HUDEP-2 (cell line): ENCODE data around the gene RAB5B.

Source experiments
- DNase-seq, 76 experiments: peaks; one replicate each; lab custom pipeline; 2025; ENCODE audit not compliant: unreplicated experiment in 76 of 76; lab: John Stamatoyannopoulos, UW

The RAB5B gene

DNA sequence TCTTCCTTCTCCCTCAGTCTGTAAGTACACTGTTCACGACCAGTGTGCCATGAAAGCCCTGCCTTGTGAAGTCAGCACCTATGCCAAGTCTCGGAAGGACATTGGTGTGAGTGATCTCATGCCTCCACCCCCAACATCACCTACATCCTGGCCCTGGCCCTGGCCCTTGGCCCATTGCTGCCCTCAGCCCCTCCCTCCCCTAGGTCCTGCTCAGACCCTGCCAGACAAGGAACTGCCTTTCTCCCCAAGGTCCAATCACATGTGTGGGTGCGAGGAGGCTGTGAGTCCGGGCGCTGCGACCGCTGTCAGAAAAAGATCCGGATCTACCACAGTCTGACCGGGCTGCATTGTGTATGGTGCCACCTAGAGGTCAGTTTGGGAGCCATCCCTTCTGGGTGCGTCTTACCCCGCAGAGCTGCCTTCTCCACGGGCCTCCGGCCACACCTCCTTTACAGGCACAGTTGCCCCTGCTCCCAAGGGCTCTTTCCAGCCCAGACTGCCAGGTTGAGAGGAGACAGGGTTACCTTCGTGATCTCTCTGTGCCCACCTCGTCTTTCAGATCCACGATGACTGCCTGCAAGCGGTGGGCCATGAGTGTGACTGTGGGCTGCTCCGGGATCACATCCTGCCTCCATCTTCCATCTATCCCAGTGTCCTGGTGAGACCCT lies 33.7 kb upstream of the RAB5B start:
- peak in 71 of 76 experiments; percentile 20 to 90 (median 72) for DNase-seq

DNA sequence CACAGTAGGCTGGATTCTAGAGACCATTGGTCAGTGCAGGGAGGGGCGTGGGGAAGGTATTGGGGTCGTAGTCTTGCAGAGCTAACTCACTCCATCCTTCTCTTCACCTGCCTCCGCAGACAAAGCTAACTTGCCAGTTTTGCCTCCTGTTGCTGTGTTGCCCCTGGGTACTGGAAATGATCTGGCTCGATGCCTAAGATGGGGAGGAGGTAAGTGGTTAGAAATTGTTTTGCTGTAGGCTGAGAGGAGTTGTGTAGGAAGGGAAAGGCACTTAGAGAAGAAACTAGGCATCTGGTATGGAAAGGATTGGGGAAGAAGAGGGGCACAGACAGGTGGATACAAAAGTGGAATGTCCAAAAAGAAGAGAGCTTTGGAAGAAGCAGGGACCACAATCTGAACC lies 31.8 kb upstream of the RAB5B start:
- DNase-seq, result no peak

DNA sequence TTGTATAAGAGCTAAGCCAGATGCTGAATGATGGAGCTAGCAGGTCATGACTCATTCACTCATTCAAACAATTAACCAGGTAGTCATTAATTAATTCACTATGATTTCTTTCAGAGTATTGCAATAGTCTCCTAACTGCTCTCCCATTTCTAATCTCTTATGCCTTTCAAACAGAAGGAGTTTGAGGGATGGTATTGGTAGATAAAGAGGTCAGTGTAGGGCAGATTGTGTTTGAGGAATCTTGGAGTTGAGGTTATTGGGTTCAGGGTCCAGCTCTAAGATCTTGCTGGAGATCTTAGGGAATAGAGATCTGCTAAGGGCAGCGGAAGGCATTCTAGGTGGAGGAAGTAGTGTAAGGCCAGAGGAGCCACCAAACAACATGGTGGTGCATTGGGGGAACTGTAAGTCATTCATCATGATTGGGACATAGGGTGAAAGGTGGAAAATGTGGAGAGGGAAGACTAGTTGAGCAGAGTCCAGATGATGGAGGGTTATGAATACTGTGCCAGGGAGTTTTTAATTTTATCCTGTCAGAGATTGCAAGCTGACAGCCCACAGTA lies 31.2 kb upstream of the RAB5B start:
- DNase-seq, result peak in 1 of 76 experiments; percentile 3

DNA sequence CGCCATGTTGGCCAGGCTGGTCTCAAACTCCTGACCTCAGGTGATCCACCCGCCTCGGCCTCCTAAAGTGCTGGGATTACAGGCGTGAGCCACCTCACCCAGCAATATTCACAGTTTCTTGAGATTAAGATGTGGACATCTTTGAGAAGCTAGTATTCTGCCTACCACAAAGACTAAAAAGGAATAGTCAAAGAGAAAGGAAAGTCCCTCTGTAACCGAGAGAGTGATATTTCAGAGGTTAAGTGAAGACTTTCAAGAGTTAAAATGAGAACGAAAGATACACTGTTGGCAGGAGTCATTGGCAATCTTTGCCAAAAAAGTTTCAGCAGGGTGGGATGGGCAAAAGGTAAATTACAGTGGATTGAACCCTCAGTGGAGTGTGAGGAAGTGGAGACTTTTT lies 27.3 kb upstream of the RAB5B start:
- DNase-seq, result no peak

DNA sequence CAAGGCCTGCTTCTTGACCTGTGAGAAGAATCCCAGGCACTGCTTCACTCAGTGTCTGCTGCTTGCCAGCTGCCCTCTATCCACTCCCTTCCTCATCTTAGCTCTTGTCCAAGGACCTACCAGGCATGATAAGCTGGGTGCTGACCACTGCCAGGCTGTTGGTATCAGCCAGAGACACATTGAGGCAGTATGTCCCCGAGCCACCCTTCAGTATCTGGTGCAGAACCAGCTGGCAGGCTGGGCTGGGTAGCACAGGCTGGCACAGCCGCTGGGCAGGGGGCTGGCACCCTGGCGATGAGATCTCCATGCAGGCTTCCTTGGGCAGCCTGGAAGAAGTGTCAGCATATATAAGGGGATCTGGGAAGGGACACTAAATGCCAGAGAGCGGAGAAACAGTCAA lies 18.5 kb upstream of the RAB5B start:
- peak in 9 of 76 experiments; percentile 8 to 35 (median 14) for DNase-seq

DNA sequence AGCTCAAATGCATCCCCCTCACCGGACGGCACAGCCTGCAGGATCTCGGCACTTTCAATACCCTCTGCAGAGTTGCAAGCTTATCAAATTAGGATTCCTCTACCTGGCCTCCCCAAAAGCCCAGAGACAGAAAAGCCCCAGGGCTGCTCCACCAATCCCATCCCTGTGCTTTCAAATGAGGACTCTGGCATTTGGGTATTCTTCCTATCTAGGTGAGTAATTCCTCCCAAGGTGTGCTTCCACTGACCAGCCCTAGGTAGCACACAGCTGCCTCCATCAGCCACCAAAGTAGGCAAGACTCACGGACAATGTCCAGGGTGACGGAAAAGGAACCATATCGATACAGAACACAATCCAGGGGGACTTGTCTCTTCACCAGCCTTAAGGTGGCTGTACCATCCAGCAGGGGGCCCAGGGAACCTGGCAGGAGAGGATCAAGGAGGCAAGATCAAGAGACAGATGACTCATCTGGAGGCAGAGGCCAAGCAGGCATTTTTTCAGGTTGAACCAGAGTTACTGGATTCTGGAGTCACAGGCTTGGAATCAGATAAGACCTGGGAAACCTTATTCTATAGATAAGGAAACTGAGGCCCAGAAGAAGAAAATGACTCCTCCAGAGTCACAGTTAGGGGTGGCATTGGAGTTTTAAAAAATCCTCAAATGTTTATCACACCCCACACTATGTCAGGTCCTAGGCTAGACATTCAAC lies 17.9 kb upstream of the RAB5B start:
- peak in 47 of 76 experiments; percentile 4 to 59 (median 35) for DNase-seq

DNA sequence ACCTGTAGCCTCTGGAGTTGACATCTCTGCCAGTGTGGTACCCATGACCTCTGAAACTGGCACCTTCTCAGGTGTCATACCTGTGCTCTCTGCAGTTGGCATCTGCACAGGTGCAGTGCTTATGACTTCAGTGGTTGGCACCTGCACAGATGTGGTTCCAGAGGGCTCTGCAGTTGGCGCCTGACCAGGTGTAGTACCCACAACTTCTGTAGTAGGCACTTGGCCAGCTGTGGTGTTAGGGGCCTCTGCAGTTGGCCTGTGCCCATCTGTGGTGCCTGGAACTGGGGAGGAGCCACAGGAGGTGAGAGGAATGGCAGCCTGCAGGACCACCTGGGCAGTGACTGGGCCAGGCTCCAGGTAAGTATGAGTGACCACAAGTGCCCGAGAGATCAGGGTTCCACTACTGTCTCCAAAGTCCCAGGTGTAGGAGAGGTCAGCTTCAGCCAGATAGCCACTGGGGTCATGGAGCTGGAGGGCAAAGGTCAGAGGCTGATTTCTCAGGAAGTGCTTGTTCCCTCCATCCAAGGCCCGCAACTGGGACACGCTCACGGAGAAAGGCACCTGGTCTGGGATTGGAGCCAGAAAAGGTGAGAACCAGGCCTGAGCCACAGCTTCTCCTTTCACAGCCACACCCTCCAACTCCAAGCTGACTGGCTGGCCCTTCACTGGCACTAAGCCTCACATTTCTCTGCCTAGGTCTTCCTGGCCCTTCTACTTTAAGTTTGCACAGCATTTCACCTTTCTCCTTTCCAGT lies 16.6 kb upstream of the RAB5B start:
- no peak for DNase-seq

DNA sequence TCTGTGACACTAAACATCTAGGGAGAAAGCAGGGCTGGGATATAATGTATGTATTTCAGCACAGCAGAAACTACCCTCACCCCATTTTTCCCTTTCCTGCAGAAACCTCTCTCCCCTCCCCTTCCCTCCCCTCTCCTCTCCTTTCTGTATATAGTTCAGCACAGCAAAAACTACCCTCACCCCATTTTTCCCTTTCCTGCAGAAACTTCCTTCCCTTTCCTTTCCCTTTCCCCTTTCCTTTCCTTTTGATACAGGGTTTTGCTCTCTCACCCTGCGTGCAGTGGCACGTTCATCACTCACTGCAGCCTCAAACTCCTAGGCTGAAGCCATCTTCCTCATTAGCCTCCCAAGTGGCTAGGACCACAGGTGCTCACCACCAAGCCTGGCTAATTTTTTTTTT lies 10.1 kb upstream of the RAB5B start:
- DNase-seq, result no peak

DNA sequence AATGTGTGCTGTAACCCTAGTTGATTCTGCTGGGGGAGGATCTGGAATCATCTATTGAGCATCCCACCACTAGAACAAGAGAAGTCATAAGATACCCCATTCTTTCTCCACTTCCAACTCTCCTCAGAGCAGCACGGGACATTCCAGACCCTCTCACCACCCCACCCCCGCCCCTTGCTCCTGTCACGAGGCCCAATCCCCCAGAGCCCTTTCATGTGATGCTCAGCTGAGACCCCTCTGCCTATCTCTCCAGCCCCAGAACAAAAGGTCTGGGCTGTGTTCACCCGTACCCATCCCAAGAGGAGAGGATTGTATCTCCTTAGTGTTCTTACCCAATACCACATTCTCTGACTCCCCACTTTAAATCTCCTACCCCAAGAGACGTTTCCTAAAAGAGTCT lies 8.6 kb upstream of the RAB5B start:
- DNase-seq, result no peak

DNA sequence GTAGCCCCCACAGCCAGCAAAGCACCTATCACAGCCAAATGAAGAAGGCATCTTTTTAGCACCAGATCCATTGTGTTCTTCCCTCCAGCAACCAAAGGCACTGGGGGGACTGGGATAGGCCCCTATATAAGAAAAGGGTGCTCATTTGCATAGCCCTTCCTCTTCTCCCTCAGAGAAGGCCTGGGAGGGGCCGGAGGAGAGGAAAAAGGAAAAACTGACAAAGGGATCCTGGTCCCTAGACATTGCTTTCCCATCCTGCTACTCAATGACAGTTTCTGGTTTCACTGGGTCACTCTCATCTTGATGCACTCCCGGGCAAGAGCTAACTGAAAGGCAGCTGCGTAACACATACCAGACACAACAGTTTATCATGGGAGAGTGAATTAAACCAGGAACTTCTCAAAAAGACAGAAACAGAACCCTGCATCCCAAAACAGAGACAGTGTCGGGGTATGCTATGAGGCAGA lies 7.9 kb upstream of the RAB5B start, which contains the start of gene PMEL:
Gene PMEL, minus strand, starts transcription at position 102 of the 467 bp plus-strand sequence. Its CDS starts 31 bp downstream, at position 71.
- DNase-seq, result no peak

DNA sequence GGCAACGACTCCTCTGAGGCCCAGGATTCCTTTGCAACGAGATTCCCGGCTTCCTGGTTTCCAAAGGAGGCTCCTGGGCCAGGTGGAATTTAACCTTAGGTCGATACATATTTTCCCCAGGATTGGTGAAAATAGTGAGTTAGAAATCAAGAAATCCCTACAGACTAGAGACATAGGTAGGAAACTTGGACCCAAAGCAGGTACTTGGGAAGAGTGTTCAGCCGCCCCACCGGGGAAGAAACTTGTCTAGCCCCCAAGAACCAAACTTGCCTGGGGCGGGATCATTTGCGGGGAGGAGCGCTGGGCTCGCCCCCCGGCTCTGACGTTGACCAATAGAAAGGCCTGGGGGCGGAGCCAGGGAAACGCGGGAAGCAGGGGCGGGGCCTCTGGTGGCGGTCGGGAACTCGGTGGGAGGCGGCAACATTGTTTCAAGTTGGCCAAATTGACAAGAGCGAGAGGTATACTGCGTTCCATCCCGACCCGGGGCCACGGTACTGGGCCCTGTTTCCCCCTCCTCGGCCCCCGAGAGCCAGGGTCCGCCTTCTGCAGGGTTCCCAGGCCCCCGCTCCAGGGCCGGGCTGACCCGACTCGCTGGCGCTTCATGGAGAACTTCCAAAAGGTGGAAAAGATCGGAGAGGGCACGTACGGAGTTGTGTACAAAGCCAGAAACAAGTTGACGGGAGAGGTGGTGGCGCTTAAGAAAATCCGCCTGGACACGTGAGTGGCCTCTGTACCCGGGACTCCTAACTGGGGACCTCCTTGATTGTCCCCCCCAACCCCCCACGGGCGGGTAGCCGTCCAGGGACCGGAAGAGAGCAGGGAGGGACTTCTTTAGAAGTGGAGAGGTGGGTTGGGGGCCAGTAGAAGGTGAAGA lies 7.2 kb upstream of the RAB5B start, which contains the start of gene CDK2:
Gene CDK2, plus strand, starts transcription at position 423 of the 874 bp plus-strand sequence. Its CDS starts 179 bp downstream, at position 602.
- DNase-seq, result peak in 75 of 76 experiments; percentile 8 to 92 (median 83)

DNA sequence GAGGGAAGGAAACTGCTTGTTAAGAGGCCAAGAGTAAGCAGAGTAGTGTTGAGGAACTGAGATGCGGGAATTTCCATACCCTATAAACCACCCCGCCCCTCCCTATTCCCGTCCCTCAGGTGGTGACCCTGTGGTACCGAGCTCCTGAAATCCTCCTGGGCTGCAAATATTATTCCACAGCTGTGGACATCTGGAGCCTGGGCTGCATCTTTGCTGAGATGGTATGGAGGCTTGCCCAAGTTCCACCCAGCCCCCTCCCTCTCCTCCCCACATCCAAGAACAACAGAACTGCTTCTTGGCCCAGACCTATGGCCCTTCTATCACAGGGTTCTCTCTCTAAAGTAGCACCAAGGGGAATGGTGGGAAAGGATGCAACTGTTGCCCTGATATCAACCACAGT lies 4.5 kb upstream of the RAB5B start:
- DNase-seq, result no peak

DNA sequence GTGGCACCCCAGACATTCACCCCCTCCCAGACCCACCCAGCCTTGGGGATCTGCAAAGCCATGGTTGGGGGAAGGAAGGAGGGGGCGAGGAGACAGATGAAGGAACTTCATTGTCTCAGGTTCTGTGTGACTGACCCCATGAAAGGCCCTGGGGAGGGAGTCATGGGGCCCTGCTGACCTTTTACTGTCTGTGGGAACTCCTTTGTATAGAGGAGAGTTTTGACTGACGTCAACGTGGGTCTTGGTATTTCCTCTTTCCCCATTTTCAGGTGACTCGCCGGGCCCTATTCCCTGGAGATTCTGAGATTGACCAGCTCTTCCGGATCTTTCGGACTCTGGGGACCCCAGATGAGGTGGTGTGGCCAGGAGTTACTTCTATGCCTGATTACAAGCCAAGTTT lies 3.1 kb upstream of the RAB5B start:
- DNase-seq, result no peak

DNA sequence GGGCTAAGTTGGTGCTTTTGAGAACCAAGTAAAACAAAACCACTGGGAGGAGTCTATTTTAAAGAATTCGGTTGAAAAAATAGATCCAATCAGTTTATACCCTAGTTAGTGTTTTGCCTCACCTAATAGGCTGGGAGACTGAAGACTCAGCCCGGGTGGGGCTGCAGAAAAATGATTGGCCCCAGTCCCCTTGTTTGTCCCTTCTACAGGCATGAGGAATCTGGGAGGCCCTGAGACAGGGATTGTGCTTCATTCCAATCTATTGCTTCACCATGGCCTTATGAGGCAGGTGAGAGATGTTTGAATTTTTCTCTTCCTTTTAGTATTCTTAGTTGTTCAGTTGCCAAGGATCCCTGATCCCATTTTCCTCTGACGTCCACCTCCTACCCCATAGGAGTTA lies 1.8 kb upstream of the RAB5B start:
- peak in 4 of 76 experiments; percentile 4 to 22 (median 8) for DNase-seq

DNA sequence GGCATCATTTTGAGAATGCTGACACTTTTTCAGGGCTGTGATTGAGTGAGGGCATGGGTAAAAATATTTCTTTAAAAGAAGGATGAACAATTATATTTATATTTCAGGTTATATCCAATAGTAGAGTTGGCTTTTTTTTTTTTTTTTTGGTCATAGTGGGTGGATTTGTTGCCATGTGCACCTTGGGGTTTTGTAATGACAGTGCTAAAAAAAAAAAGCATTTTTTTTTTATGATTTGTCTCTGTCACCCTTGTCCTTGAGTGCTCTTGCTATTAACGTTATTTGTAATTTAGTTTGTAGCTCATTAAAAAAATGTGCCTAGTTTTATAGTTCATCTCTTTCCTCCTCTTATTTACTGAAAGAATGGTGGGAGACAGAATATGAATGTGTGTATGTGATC lies 1.4 kb upstream of the RAB5B start:
- DNase-seq, result no peak

DNA sequence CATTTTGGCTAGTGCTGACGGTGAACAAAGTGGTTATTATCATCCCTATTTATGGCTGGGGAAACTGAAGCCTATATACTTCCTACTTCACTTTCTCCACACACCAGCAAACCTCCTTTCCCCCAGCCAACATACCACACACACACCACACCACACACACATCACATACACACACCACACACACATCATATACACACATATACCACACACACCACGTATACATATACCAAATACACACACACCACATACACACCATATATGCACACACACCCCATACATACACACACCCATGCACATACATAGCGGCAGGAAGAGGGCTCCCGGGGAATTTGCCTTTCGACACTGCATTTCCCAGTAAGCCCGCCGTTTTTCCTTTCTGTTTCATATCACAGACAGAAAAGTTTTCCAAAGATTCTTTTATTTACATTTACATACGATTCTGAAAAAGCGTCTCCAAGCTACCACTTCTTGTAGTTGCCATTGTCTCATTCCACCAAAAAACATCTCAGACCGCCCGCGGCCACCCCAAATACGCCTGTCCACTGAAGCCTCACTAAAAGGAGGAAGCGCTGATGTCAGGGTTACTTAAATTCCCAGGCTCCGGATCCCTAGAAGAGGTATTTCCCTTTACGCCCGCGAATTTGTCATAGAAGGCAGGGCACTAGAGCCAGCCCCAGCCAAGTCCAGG lies 823 bp upstream of the RAB5B start:
- peak in 11 of 76 experiments; percentile 2 to 82 (median 27) for DNase-seq

DNA sequence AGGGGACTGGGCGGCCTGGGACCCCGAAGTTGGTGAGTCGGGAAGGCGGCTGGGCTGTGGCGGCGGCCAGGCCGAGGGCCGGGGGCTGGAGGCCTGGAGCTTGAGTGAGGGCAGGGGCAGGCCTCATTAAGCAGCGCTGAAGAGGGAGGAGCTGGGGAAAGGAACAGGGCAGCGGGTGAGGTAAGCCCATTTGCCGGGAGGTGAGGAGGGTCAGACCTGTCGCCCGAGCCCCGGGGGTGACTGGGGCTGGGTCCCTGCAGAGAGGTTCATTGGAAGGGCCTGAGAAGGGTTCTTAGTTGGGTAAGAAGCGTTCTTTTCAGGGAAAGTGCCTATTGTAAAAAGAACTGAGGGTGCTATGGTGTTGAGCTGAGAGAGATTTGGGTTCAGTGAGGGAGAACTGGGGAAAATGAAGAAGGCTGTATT lies 441 bp downstream of the RAB5B start:
- DNase-seq, result peak in 35 of 76 experiments; percentile 2 to 42 (median 25)

DNA sequence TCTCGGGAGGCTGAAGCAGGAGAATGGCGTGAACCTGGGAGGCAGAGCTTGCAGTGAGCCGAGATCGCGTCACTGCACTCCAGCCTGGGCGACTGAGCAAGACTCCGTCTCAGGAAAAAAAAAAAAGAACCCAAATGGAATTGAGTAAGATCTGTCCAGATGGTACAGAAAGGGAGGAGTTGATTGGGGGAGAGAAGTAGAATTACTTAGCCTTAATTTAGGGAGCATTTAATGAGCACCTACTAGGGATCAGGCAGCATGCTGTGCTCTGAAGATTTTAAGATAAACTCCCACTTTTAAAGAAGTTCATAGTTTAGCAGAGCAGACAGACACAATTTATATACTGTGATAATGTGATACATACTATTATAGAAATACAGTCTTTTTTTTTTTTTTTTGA lies 4.5 kb downstream of the RAB5B start:
- DNase-seq, result no peak

DNA sequence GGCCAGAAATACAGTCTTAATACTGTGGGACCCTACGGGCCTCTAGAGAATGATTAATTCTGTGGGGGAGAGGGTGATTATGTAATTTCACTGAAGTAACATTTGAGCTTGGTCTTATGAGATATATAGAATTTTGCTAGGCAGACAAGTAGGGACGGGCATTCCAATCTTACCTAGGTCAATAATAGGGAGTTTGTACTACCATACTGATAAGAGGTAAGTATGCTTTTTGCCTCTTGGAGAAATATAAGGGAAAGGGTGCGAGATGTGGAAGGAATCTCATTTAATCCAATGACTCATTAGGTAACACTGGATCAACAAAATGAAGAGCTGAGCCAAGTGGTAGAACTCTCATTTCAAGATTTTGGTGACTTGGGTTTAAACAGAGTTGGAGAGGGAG lies 5.2 kb downstream of the RAB5B start:
- DNase-seq, result no peak
